CD4-positive, alpha-beta T cell treated with Interleukin-6 for 4 hours (primary cell): Measurements from ENCODE around the gene GGTLC1.
"Not testable (repeated sequence)": the region's sequence is repeated elsewhere in the genome, so short reads cannot be mapped to it uniquely, and the experiment has no call there.

Source experiments
- DNase-seq: peaks from one replicate; pipeline ENCODE4 v3.0.0-alpha.2; 2020; ENCODE audit warnings: mixed read lengths

The GGTLC1 gene

DNA sequence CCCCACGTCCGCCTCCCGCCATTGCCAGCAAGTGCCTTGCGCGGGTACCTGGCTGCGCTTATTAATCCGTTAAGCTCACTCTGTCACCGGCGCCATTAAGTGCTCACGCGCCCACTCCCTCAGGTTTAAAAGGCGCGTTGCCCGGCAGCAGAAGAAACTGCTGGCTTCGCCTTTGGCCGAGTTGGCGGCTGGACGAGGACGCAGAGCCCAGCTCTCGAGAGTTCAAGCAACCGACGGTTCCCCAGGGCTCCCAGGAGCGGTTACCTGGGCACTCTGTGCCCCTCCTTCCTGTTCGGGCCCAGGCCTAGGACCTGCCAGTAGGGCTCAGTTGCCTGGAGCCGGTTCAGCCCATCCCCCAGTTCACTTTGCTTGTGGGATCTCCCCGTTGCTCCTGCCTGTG, at the start of gene GGTLC1:
TSS of gene GGTLC1 (minus strand) at position 219 of the 400 bp plus-strand sequence. CDS start 2,168 bp downstream, outside the sequence.
- DNase-seq: no peak

DNA sequence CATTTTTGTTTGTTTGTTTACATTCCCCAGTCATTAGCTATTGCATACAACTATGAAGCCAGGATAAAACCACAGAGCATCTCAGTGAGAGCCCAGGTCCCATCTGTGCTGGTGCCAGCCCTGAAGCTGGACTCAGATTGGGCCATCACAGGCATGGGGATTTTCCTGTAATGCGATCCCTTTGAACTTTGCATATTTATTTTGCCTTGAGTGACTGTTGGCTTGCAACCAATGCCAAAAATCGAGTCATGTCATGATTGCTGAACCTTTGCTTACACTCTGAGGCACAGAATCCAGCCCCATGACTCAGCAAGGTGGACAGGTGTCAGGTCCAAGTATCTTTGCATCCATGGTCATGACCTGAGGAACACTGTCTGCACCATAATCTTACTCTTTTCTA, 46.2 kb upstream of the GGTLC1 start:
- no peak for DNase-seq

DNA sequence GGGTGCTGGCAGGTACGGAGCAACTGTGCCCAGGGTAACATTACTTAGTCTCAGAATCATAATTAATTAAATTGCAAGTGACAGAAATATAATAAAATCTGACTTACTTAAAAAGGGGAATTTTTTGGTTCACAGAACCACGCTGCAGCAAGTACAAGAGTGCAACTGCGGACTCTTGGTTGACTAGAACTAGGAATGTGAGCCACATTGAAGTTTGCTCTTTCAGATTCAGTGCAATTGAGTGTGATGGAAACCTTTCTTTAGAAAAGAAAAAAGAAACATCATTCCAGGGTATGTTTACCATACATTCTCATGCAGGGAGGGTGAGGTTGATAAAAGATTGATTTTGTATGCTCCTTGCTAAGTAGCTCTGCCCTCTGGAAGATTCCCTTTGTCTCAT, 45.0 kb upstream of the GGTLC1 start:
- DNase-seq: no peak

DNA sequence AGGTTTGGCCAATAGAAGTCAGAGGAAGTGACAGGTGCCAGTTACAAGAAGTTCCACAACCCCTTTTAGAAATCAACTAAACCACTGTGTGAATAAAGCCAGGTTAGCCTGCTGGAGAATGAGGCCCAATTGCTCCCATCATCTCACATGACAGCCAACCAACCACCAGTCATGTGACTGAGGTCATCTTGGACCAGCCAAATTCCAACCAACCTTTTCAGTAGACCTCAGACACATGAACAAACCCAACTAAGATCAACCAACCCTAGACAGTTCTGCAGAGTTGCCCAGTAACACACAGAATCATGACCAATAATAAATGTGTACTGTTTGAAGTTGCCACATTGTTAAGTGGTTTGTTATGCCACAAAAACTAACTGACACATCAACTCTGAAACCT, 44.6 kb upstream of the GGTLC1 start:
- no peak for DNase-seq

DNA sequence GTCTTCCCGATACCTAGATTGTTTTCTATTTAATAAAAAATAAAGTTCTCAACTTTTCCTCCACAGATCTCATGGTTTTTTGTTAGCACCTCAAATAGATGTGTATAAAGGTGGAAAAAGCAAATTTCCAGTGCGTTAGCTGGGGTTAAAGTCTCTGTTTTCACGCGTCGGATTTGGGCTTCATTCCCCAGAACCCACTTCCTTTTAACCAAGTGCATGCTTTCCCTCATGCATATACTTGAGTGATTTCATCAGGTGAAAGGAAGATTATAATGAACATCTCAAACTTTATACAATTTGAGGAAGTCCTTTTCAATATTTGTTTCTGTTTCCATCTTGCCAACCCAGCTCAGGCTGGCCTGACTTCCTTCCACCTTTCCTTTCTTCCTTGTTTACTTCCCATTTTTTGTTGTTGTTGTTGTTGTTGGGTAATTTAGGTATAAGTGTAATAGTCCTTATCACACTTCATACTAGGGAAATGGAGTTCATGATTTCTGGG, 43.9 kb upstream of the GGTLC1 start:
- DNase-seq: no peak

DNA sequence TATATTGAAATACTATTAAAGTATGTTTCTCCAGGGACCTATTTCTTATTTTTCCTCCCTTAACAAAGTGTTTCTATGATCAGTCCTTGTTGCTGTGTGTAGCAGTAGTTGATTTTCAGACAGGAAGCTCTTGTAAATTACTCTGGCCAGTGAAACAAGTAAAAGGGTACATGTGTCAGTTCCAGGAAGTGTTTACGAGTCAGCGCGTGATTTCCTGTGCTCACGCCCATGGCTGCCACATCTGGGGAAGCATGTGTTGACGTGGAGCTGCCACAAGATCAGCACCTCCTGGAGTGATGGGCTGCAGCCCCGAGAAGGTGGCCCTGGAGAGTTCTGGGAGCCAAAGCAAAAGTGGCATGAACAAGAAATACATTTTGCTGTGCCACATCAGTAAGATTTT, 38.6 kb upstream of the GGTLC1 start:
- DNase-seq: peak; percentile 81

DNA sequence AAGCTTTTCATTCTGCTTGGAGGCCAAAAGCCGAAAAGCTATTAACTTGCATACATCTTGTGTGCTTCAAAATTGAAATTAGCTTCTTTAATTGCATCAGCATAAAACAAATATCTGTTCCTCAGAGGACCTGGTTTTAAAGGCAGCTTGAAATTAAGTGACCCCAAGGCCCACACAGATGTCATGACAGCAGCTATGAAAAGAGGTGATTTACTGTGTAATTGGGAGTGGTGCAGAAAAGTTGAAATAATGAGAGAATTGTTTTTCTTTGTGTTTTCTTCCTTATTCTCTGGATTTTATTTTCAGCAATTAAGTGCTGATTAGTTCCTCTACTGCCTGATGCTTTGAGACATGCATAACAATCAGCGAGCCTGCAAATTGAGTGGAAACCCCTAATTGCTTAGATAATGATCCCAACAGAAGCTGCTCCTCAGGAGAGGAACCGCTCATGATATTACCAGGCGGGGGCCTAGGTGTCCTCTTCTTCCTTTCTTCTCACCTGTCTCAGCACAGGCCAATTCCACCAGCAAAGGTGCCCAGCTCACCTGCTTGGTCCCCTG, 34.1 kb upstream of the GGTLC1 start:
- DNase-seq: no peak

DNA sequence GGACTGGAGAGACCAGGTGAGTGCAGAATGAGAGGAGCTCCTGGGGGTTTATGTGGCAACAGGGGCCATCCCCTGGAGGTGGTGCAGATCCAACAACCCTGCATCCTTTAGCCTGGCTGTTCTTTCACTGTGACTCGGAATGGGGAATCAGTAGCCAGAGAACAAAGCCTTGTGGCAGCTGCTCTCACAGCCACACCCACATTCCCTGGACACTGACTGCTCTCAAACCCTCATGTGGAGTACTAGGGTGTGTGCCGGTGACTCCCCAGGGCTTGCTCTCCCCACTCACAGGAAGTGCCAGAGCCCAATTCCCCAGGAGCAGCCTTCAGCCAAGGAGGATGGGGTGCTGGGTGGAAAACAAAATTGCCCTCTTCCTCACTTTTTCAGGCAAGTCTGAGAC, 30.2 kb upstream of the GGTLC1 start:
- DNase-seq: no peak

DNA sequence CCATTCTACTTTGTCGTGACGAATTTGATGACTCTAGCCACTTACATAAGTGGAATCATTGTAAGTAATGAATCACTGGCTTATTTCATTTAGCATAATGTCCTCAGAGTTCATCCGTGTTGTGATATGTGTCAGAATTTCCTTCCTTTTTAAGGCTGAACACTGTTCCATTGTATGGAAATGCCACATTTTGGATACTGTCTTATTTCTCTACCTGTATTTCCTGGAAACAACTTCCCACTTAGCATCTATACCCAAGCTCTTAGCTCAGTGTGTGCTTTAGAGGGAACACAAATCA, 28.8 kb upstream of the GGTLC1 start:
- no peak for DNase-seq

DNA sequence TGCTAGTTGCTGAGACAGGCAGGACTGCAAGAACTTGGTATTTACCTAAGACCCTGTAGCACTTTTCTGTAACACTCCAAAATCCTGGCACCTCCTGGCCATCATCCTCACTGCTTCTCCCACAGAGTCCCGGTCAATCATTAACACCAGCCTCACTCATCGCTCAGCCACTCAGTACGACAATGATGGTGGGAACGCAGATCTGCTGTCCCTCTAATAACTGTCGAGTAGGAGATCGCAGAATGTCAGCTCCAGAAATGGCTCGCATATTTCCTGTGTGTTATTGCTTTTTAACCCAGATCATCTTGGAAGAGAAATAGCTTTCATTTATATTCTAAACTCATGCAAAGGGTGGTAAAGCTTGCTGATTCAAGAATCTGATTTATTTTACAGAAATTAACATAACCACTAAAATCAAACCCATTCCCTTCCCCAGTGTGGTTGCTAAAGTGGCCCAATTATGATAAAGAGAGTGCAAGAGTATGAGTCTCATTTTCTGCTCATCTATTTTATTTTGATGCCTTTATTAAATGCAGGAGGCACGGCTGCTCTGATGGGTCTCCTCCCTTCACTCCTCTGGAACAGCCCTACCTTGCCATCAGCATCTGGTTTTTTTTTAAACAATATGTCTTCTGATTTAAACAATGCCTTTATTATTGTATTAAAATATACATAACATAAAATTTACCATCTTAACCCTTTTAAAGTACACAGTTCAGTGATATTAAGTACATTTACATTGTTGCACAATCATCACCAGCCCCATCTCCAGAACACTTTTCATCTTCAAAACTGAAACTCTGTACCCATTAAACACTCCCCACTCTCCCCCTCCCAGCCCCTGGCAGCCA, 28.3 kb upstream of the GGTLC1 start:
- DNase-seq: no peak

DNA sequence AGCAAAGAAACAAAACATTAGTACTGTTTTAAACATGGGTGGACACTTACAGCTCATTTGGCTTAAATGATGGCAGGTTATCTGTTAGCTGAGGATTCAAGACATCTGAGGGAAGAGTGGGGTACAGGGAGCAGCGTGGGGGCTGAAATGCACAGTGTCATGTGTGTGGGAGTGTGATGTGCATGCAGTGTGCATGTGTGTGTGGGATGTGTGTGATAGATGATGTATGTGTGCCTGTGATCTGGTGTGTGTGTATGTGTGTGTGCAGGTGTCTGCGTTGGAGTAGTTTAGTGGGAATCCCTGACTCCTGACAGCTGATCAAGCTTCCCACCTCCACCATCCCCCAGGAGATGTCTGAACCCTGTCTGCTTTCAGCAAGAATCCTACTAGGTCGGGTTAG, 25.4 kb upstream of the GGTLC1 start:
- DNase-seq: no peak

DNA sequence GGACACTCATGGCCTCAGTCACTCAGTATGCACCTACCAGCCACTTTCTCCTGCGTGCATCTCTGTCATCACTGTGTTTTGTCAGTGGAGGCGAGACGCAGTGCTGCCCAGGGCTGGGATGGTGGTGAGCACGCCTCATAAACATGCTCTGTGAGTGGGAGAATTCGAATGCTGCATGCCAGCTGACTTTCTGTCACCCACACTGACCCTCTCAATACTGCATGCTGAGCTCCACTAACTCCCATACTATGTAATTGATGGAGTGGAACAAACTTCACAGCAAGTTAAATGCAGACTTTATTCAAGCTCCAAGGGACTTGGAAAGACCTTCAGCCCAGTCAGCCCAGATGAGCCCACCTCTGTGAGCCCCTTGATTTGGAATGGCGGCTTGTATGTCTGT, 22.7 kb upstream of the GGTLC1 start:
- no peak for DNase-seq

DNA sequence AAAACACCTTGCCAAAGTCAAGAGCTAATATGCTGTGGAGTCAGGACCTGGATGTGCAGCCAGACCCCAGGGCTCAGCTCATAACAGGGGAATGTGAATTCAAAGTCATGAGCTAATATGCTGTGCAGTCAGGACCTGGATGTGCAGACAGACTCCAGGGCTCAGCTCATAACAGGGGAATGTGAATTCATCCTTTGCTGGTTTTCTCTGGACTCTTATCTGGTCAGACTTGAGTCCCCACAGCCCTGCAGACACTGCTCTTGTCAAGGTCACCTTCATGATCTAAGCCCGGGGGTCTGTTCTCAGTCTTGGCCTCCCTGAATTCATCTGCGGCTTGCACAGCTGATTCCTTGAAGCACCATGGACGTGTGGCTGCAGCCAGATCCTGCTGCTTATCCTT, 19.2 kb upstream of the GGTLC1 start:
- no peak for DNase-seq

DNA sequence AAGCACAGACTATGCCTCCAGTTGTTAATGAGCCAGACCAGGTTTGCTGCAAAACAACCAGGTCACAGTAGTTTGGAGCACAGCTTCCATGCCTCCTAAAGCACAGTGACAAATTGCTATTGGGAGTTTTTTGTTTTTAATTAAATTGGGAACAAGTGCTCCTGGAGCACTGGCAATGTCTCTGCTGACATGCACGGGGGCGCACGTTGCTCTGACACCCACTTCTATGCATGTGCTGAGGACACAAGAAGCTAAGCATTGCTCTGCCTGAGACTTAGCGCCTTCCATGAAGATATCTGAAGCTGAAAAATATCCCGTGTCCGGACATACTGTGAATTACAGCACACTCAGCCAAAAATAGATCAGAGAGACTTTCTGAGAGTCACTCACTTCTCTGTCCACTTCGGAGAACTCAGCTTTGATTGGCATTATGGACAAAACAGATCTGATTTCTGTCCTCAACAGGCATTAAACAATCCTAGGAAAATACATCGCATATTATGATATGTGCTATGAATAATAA, 18.6 kb upstream of the GGTLC1 start:
- no peak for DNase-seq

DNA sequence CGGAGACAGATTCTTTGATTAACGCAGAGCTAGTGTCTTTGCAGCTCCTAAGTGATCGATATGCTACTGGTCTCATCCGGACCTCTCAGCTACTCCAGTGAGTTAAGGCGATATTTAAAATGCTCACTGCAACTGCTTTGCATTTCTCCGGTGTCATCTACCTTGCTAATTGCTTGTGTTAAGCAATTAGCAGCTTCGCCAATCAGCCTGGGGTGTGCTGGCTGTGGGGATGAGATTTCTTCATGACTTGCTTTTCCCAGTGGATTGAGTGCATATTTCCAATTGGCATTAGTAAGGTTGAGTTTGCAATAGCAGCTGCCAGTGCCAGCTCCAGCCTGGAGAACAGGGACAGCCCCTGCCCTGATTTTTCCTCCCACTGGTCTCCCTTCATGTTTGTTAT, 18.0 kb upstream of the GGTLC1 start:
- no peak for DNase-seq

DNA sequence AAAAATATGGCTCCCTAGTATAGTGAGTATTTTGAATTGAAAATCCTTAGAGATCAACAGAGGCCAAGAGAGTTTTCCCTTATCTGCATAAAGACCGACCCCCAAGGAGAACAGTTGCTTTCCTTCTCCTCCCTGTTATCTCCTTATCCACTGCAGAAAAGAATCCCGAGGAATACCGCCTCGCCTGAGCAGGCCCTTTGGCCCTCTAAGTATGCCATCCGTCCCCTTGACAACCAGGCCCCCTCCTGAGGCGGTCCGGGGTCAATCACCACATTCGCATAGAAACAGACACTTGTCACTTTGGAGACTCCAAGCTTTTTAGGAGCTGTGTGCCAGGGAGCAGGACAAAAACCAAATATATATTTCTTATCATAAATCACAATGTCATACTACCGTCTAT, 15.9 kb upstream of the GGTLC1 start:
- no peak for DNase-seq

DNA sequence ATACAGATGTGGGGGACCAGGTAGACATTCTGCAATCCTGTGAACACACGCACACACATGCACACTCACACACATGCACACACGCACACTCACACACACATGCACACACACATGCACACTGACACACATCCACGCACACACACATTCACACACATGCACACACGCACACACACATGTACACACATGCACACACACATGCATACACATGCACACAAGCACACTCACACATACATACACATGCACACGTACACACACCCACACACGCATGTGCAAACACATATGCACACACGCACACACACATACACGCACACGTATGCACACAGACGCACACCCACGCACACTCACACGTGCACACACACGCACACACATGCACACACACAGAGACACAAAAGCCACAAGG, 14.3 kb upstream of the GGTLC1 start:
- no peak for DNase-seq

DNA sequence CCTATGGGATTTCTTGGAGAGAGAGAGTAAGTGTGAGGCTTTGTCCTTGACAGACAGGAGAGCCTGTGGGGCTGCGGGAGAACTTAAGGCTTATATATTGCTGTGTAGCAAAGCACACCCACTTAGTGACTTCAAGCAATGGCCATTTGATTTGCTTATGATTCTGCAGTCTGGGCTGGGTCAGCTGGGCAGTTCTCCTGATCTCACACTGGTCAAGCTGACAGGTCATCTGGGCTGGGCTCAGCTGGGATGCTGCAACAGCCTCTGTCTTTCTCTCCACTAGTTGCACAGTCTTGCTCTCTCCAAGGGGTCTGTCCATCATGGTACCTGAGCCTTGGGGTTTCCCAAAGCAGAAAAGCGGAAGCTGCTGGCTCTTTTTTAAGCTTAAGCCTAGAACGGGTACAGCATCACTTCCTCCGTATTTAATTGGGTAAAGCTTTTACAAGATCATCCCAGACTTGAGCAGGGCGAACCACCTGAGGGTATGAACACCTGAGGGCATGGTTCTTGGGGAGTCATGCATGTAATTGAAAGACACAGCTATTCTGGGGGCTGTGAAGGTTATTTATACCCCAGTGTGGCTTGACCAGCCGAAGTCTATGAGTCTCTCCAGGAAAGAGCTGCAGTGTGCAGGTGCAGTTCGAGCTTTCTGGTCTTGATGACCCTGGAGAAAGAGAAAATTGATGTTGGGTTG, 13.3 kb upstream of the GGTLC1 start:
- DNase-seq: no peak

DNA sequence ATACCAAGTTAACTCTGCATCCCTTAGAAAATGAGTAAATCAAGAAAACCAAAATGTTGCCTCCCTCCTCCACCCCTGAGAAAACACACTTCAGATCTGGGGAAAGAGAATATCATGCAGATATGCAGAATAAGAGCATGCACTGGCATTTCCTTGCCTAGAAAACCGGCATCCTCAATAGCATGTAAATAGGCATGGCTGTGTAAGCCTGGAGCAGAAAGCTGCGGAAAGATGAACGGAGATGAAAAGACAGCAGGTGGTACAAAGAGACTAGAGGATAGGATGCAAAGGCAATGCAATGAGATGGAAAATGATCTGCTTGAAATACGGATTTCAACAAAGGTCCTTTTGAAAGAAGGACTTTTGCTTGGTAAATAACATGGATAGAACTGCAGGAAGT, 10.3 kb upstream of the GGTLC1 start:
- DNase-seq: no peak

DNA sequence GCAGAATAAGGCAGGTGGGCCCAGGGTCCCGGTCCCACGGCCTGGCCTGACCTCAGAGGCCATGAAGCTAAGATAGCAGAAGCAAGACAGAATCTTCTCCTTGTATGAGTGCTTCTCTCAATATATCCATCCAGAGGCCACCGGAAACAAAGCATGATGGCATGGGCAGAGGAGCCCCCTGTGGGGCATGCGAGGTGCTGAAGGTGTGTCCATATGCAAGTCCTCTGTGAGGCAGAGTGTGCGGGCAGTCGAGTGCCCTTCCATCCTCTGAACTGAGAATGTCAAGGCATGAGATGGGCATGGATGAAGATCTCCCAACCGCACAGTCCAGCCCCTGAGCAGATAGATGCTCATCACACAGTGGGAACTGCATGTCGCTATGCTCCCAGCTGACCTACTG, 9.8 kb upstream of the GGTLC1 start:
- DNase-seq: no peak

DNA sequence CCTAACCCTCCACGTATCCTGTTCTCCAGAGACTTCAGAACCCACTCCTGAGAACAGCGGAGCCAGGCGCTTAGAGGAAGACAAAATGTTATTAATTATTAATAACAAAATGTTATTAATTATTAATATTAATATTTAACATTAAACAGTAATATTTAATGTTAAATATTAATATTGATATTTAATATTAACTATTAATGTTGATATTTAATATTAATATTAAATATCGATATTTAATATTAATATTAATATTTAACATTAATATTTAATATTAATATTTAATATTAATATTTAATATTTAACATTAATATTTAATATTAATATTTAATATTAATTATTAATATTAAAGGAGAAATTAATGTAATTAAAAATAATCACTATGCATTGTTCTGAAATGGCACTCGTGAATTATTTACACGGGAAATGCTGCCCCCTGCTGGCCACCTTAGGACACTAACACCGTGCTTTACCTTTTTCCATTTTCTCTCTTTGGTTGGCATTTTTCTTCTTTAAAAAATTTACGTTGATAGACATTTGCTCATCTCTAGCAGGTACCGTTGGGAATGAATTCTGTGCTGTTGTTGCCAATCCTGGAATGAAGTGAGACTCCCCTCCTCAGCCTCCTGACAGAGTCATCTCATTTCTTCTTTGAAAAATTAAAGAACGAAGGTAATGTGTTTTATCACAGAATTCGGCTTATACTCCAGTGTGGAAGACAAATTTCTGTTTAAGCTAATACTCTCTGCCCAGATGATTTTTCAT, 7.5 kb upstream of the GGTLC1 start:
- DNase-seq: peak; percentile 76

DNA sequence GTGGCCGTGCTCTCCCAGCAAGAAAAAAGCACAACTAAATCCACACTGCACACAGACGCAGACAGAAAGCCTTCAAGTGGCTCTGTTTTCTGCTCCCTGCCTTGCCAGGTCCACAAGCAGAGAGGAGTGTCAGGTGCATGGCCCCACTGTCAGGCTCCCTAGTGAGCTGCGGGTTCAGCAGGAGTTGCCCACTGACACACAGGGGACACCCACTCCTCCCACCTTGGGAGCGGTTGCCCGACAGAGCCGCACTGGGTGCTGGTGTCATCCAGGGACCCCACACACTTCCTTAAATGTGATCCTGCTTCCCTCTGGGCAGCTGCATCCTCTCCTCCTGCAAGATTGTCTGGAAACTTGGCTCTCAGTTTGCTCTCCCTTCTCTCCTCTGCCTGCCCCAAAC, 6.7 kb upstream of the GGTLC1 start:
- DNase-seq: not testable (repeated sequence)

DNA sequence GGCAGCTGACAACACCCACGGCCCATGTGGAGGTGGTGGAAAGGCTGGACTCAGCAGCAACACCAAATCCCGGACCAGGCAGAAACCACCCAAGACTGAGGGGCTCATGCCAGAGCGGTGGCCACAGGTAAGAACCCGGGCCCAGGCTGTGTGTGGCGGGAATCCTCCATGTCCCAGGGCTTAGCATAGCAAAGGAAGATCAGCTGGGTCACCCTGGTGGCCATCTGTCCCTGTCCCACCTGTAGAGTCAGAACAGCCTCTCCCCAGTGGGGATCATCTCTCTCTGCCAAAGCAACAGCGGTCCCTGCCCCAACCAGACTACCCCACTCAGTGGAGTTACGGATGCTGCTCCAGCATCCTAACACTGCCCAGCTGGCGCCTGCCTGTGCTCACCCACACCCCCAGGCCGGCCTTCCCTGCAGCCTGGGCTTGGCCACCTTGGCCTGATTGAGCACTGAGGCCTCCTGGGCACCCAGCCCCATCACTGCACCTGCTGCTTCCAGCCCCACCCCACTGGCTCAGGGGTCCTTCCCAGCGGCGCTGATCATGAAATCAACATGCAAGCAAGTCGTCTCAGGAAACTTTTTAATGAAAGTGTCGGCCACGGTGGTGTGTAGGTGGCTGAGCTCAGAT, 5.5 kb upstream of the GGTLC1 start:
- not testable (repeated sequence) for DNase-seq
